PC-9 (cell line): ENCODE data around the gene MAOB. TPM values are rescaled to one million over a fixed set of nuclear protein-coding genes. Genes with fewer than 3 reads are reported as not detected.

ENCODE experiments used
- BruUV-seq: library from RNA; stranded (reverse); fragments of 400-500 nt; replicated peaks from 2 replicates; lab custom pipeline; 2021; lab: Mats Ljungman, UMichigan
- CTCF ChIA-PET: fragments of 300-600 bp; sonication (Branson Sonifier 250); formaldehyde crosslinking; loops from one replicate; lab custom pipeline; 2022; ENCODE audit warnings: antibody characterized with exemption; lab: Charles Lee
- POLR2A ChIA-PET: fragments of 300-600 bp; sonication (Branson Sonifier 250); formaldehyde crosslinking; loops from one replicate; lab custom pipeline; 2022; ENCODE audit warnings: antibody characterized with exemption; ENCODE audit not compliant: unreplicated experiment; lab: Charles Lee
- DNase-seq, 2 experiments: peaks; one replicate each; pipeline versions ENCODE4 v3.0.0 to v3.0.0-alpha.2; 2015 to 2022; ENCODE audit warnings: mixed read lengths in 1 of 2
- H2AFZ ChIP-seq: fragments of 200-600 bp; sonication (generic); 2 replicates; pipeline ENCODE4 v1.8.1; 2017; ENCODE audit warnings: antibody characterized with exemption
- H3F3A ChIP-seq: fragments of 200-600 bp; sonication (generic); 2 replicates; pipeline ENCODE4 v1.8.1; 2017; ENCODE audit warnings: antibody characterized with exemption, mild to moderate bottlenecking, low read depth; ENCODE audit not compliant: insufficient read depth
- H3K27ac ChIP-seq: fragments of 200-600 bp; sonication (generic); 2 replicates; pipeline ENCODE4 v1.6.1; 2016; ENCODE audit warnings: mixed run types
- H3K27me3 ChIP-seq: fragments of 200-600 bp; sonication (generic); 2 replicates; pipeline ENCODE4 v1.6.1; 2016; ENCODE audit warnings: low read depth, mixed run types; ENCODE audit not compliant: insufficient read depth
- H3K36me3 ChIP-seq: fragments of 200-600 bp; sonication (generic); 2 replicates; pipeline ENCODE4 v1.6.1; 2016; ENCODE audit warnings: low read depth, mixed run types
- H3K4me1 ChIP-seq: fragments of 200-600 bp; sonication (generic); replicated peaks from 2 replicates; pipeline ENCODE4 v1.6.1; 2016; ENCODE audit warnings: mixed run types; ENCODE audit not compliant: insufficient read depth
- H3K4me2 ChIP-seq: fragments of 200-600 bp; sonication (generic); 2 replicates; pipeline ENCODE4 v1.6.1; 2017; ENCODE audit warnings: mixed run types
- H3K4me3 ChIP-seq: fragments of 200-600 bp; sonication (generic); 2 replicates; pipeline ENCODE4 v1.6.1; 2016; ENCODE audit warnings: mixed run types
- H3K79me2 ChIP-seq: fragments of 200-600 bp; sonication (generic); 2 replicates; pipeline ENCODE4 v1.6.1; 2017; ENCODE audit warnings: low read depth, mixed run types
- H3K9me2 ChIP-seq: fragments of 200-600 bp; sonication (generic); 2 replicates; pipeline ENCODE4 v1.8.1; 2017; ENCODE audit warnings: mild to moderate bottlenecking; ENCODE audit not compliant: insufficient read depth
- H3K9me3 ChIP-seq: fragments of 200-600 bp; sonication (generic); 2 replicates; pipeline ENCODE4 v1.8.1; 2016; ENCODE audit warnings: low read depth; ENCODE audit not compliant: insufficient read depth
- H4K20me1 ChIP-seq: fragments of 200-600 bp; sonication (generic); 2 replicates; pipeline ENCODE4 v1.8.1; 2017; ENCODE audit not compliant: insufficient read depth
- CTCF ChIP-seq: fragments of 200-600 bp; sonication (generic); conservative IDR thresholded peaks from 2 replicates; pipeline ENCODE4 v1.6.1; 2017; ENCODE audit warnings: mixed run types, antibody characterized with exemption, mild to moderate bottlenecking, moderate library complexity
- EZH2 ChIP-seq: fragments of 200-600 bp; sonication (generic); IDR thresholded peaks from 2 replicates; pipeline ENCODE4 v1.8.0; 2017; ENCODE audit warnings: antibody characterized with exemption, low read depth
- intact Hi-C: fragments of 100-400 bp; cut with micrococcal nuclease; formaldehyde crosslinking; loops from one replicate; pipeline ENCODE4 v1.10.0; 2022; ENCODE audit not compliant: unreplicated experiment
- total RNA-seq: library from RNA; stranded (reverse); gene quantifications from 2 replicates; pipeline ENCODE4 v1.2.3, GENCODE V29; 2021

Gene MAOB
- total RNA-seq, 1 experiment from 2014 or later = 0.74 TPM

- intact Hi-C loops = no loop called here
- TF ChIP-seq CTCF (no peak), EZH2 (no peak)
- Histone ChIP-seq H3K9me2 (no peaks in the 10 kb centered on the region), H4K20me1 (no peaks in the 10 kb centered on the region), H3K4me3 (no peak overlapping the region), H3K27me3 (no peaks in the 10 kb centered on the region), H3K27ac (0 out of 2 replicates have a peak overlapping the region, but pooled peaks have one; percentile 32), H3K36me3 (no peaks in the 10 kb centered on the region), H3K9me3 (no peaks in the 10 kb centered on the region), H2AFZ (no peak overlapping the region), H3K4me1 (no peaks in the 10 kb centered on the region), H3K79me2 (no peaks in the 10 kb centered on the region), H3F3A (no peaks in the 10 kb centered on the region), H3K4me2 (no peak overlapping the region)
- CTCF ChIA-PET = no interaction called here
- POLR2A ChIA-PET = no interaction called here
- DNase-seq = no peak
- no TSS peak for BruUV-seq
Measured at GRCh38 chrX:43716696-43717095, 165.6 kb downstream of the MAOB start.

Other genes with a start within 250 kb of the MAOB start
- gene MAOA, start 226.2 kb downstream of the MAOB start, total RNA-seq = 5.0 and 7.4 TPM in 2 replicates
- not detected in 2 replicates for gene NDP, start 90.9 kb upstream of the MAOB start, total RNA-seq